HL-60 (cell line): Measurements from ENCODE around the gene OTOS.

Experiments
- POLR2AphosphoS5 ChIP-seq: IDR thresholded peaks from 2 replicates; pipeline ENCODE4 v1.6.1; 2012; ENCODE audit warnings: low read depth
- SPI1 ChIP-seq: IDR thresholded peaks from 2 replicates; pipeline ENCODE4 v1.6.1; 2012; ENCODE audit warnings: low read depth, mild to moderate bottlenecking, borderline replicate concordance
- TF ChIP-seq, protein P1 (sequence below): IDR thresholded peaks from one replicate; pipeline ENCODE4 v1.5.1; 2011; ENCODE audit warnings: low read length, control low read depth, inconsistent platforms; ENCODE audit not compliant: insufficient read depth
- TF ChIP-seq, protein P2 (sequence below): IDR thresholded peaks from 2 replicates; pipeline ENCODE4 v1.6.1; 2012; ENCODE audit warnings: low read depth; ENCODE audit not compliant: insufficient replicate concordance

DNA sequence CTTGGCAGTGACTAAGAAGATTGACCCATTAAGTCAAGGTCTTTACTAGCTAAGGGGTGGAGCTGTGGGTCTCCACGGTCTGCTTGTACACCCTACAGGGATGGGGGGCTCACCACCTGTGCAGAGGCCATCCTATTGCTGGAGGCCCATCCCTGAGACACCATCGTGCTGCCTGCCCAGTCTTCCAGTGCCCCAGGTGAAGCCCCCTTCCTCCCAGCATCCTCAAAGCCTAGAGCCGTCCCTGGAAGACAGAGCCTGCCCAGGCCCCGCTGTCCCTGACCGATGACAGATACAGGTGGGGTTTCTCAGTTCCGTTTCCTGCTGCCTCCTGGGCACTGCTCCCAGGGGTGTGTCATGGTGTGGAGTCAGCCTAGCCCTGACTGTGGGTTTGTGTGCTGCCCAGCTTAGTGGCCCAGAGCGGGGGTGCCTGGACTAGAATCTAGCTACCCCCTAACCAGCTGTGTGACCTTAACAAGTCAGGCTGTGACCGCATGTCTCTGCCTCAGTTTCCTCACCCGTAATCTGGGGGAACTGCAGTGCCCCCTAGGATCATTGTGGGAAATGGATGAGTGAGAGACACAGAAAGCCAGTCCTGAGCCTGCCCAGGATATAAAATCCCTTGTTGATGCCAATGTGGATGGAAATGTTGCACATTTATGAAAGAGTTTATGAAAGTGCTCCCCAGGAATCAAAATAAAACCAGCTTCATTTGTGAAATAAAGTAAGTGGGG, 2.0 kb downstream of the OTOS start:
- TF ChIP-seq POLR2AphosphoS5: no peak
- TF ChIP-seq, protein P1, sequence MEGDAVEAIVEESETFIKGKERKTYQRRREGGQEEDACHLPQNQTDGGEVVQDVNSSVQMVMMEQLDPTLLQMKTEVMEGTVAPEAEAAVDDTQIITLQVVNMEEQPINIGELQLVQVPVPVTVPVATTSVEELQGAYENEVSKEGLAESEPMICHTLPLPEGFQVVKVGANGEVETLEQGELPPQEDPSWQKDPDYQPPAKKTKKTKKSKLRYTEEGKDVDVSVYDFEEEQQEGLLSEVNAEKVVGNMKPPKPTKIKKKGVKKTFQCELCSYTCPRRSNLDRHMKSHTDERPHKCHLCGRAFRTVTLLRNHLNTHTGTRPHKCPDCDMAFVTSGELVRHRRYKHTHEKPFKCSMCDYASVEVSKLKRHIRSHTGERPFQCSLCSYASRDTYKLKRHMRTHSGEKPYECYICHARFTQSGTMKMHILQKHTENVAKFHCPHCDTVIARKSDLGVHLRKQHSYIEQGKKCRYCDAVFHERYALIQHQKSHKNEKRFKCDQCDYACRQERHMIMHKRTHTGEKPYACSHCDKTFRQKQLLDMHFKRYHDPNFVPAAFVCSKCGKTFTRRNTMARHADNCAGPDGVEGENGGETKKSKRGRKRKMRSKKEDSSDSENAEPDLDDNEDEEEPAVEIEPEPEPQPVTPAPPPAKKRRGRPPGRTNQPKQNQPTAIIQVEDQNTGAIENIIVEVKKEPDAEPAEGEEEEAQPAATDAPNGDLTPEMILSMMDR: no peak
- no peak for TF ChIP-seq SPI1
- TF ChIP-seq, protein P2, sequence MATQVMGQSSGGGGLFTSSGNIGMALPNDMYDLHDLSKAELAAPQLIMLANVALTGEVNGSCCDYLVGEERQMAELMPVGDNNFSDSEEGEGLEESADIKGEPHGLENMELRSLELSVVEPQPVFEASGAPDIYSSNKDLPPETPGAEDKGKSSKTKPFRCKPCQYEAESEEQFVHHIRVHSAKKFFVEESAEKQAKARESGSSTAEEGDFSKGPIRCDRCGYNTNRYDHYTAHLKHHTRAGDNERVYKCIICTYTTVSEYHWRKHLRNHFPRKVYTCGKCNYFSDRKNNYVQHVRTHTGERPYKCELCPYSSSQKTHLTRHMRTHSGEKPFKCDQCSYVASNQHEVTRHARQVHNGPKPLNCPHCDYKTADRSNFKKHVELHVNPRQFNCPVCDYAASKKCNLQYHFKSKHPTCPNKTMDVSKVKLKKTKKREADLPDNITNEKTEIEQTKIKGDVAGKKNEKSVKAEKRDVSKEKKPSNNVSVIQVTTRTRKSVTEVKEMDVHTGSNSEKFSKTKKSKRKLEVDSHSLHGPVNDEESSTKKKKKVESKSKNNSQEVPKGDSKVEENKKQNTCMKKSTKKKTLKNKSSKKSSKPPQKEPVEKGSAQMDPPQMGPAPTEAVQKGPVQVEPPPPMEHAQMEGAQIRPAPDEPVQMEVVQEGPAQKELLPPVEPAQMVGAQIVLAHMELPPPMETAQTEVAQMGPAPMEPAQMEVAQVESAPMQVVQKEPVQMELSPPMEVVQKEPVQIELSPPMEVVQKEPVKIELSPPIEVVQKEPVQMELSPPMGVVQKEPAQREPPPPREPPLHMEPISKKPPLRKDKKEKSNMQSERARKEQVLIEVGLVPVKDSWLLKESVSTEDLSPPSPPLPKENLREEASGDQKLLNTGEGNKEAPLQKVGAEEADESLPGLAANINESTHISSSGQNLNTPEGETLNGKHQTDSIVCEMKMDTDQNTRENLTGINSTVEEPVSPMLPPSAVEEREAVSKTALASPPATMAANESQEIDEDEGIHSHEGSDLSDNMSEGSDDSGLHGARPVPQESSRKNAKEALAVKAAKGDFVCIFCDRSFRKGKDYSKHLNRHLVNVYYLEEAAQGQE: no peak
